ENCODE measurements around the gene CYGB. TPM values are rescaled to one million over a fixed set of nuclear protein-coding genes. Genes with fewer than 3 reads are reported as not detected.

CYGB gene
- total RNA-seq, 2 donors from 2014 or later: 7.0 to 13.8 TPM

DNA sequence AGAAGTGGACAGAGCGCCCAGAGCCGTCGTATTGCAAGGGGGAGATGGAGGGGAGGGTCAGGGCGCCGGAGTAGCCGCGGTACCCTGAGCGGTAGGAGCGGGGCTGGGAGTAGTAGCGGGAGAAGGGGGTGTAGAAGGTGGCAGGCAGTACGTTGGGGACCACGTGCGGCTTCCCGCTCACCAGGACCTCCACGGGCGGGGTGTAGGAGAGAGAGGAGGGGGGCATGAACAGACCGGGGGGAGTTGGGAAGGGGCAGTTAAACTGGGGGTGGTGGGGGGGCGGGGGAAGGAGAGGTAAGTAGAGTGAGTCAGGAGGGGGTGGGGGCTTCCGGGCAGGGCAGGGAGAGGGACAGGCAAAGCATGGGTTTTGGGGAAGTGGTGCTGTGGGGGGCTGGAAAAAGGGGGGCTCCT is 31.3 kb upstream of the CYGB start:
- H3K27ac ChIP-seq: no peak overlapping the region
- H3K36me3 ChIP-seq: no peaks in the 10 kb centered on the region
- 55% methylated on average over 14 of the region's 19 CpGs for WGBS
- H3K4me1 ChIP-seq (replicated peaks): no peaks in the 10 kb centered on the region
- no peaks in the 10 kb centered on the region for H3K9me3 ChIP-seq
- DNase-seq (ENCODE audit: low spot score): no peak
- TF ChIP-seq POLR2AphosphoS5 (IDR thresholded peaks at IDR 0.05) (no peak), POLR2A (IDR thresholded peaks at IDR 0.05) (no peak)
- TF ChIP-seq, protein P1, sequence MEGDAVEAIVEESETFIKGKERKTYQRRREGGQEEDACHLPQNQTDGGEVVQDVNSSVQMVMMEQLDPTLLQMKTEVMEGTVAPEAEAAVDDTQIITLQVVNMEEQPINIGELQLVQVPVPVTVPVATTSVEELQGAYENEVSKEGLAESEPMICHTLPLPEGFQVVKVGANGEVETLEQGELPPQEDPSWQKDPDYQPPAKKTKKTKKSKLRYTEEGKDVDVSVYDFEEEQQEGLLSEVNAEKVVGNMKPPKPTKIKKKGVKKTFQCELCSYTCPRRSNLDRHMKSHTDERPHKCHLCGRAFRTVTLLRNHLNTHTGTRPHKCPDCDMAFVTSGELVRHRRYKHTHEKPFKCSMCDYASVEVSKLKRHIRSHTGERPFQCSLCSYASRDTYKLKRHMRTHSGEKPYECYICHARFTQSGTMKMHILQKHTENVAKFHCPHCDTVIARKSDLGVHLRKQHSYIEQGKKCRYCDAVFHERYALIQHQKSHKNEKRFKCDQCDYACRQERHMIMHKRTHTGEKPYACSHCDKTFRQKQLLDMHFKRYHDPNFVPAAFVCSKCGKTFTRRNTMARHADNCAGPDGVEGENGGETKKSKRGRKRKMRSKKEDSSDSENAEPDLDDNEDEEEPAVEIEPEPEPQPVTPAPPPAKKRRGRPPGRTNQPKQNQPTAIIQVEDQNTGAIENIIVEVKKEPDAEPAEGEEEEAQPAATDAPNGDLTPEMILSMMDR (IDR thresholded peaks at IDR 0.05): no peak
- H3K4me3 ChIP-seq: no peak overlapping the region
- intact Hi-C loops (cut with DNase I): no loop called here
- H3K27me3 ChIP-seq (replicated peaks; ENCODE audit: insufficient read depth): no peaks in the 10 kb centered on the region

DNA sequence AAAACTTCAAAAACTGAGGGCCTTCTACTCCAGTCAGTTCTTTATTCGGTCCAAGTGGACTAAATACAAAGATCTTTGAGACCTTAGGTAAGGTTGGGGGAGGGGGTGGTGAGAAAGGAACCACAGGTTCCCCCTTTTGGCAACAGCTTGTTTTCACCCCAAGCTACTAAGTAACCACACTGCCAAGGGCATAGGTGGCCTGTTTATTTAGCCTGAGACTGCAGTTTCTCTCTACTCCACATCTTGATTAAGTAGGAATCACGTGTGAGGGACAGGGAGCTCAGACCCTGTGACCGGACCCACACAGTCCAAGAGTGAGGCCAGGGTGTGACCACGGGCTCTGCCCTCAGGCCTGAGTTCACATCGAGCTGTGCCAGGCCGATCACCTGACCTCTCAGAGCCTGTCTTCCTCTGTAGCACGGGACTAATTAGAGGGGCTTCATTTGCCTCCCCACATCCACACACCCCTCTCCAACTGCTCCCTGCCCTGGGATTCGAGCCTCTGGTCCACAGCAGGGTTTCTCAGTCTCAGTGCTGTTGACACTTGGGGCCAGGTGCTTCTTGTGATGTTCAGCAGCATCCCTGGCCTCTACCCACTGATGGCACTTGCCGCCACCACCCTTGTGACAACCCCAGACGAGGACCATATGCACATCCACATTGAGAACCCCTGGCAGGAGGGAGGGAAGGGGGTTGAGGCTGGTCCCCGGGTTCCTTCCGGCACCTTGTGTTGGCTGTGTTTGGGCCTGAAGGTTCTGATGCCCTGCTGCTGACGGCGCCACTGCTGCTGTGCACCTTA is 30.3 kb upstream of the CYGB start:
- no peak for DNase-seq (ENCODE audit: low spot score)
- no peak overlapping the region for H3K27ac ChIP-seq
- 70% methylated on average over 14 of the region's 14 CpGs for WGBS
- H3K36me3 ChIP-seq: no peaks in the 10 kb centered on the region
- no peak overlapping the region for H3K4me3 ChIP-seq
- H3K4me1 ChIP-seq (replicated peaks): no peaks in the 10 kb centered on the region
- intact Hi-C loops (cut with DNase I): no loop called here
- H3K27me3 ChIP-seq (replicated peaks; ENCODE audit: insufficient read depth): no peaks in the 10 kb centered on the region
- H3K9me3 ChIP-seq: no peaks in the 10 kb centered on the region
- TF ChIP-seq, protein P1 (IDR thresholded peaks at IDR 0.05): no peak
- TF ChIP-seq POLR2AphosphoS5 (IDR thresholded peaks at IDR 0.05) (no peak), POLR2A (IDR thresholded peaks at IDR 0.05) (no peak)

DNA sequence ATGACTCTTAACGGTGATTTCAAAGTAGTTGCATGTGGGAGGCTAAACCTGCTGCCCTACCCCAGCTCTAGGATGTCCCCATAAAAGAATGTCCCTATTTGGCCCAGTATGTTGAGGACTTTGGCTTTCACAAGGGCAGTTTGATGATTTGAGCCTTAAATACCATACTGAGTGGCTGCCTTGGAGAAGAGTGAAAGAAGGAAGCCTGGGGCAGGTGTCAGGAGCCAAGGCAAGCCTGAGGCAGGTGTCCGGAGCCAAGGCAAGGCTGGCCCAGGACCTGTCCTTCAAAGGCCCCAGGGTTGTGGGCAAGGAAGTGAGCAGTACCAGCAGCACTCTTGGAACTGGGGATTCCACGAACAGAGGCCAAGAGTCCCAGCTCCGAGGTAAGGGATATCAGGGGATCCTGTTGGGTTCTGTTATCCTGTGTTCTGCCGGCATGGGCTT is 29.5 kb upstream of the CYGB start:
- WGBS: 63% methylated on average over 5 of the region's 5 CpGs
- Histone ChIP-seq H3K4me3 (no peak overlapping the region), H3K4me1 (replicated peaks) (no peaks in the 10 kb centered on the region), H3K27ac (no peak overlapping the region), H3K36me3 (no peaks in the 10 kb centered on the region), H3K27me3 (replicated peaks; ENCODE audit: insufficient read depth) (no peaks in the 10 kb centered on the region), H3K9me3 (no peaks in the 10 kb centered on the region)
- intact Hi-C loops (cut with DNase I): no loop called here
- TF ChIP-seq, protein P1 (IDR thresholded peaks at IDR 0.05): no peak
- TF ChIP-seq POLR2AphosphoS5 (IDR thresholded peaks at IDR 0.05) (no peak), POLR2A (IDR thresholded peaks at IDR 0.05) (no peak)
- no peak for DNase-seq (ENCODE audit: low spot score)

DNA sequence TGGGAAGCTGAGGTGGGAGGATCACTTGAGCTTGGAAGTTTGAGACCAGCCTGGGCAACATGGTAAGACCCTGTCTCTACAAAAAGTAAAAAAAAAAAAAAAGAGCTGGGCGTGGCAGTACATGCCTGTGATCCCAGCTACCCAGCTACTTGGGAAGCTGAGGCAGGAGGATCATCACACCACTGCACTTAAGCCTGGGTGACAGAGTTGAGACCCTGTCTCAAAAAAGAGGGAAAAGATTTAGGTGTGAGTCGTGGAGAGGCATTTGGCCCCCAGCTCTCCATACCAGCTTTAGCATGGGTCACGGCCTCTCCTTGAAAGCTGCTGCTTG is 29.1 kb upstream of the CYGB start:
- Histone ChIP-seq H3K4me3 (no peak overlapping the region), H3K36me3 (no peaks in the 10 kb centered on the region), H3K27me3 (replicated peaks; ENCODE audit: insufficient read depth) (no peaks in the 10 kb centered on the region), H3K9me3 (no peaks in the 10 kb centered on the region), H3K4me1 (replicated peaks) (no peaks in the 10 kb centered on the region), H3K27ac (no peak overlapping the region)
- intact Hi-C loops (cut with DNase I): no loop called here
- no peak for TF ChIP-seq POLR2AphosphoS5 (IDR thresholded peaks at IDR 0.05)
- TF ChIP-seq, protein P1 (IDR thresholded peaks at IDR 0.05): no peak
- no peak for TF ChIP-seq POLR2A (IDR thresholded peaks at IDR 0.05)
- WGBS: 80% methylated on average over 3 of the region's 3 CpGs
- DNase-seq (ENCODE audit: low spot score): no peak
